Natural killer cell treated with Interleukin-12 subunit alpha and Interleukin-12 subunit beta and Interleukin-15 and Interleukin-18, amount 100 ng/mL, for 72 hours (primary cell): ENCODE data around the gene PRKAR1B. TPM values are rescaled to one million over a fixed set of nuclear protein-coding genes. Genes with fewer than 3 reads are reported as not detected.

Experiments
- ATAC-seq, 2 donors: fragments of 150-1000 bp; cut with Tn5 transposase in 1 of 2; sonication (Bioruptor Pico), chemical (Tn5 transposase) in 1 of 2; 2 replicates each; pipeline ENCODE4 v1.10.0; 2021
- DNase-seq: peaks from one replicate; pipeline ENCODE4 v3.0.0; 2022; ENCODE audit warnings: low spot score
- H3K27ac Mint-ChIP-seq, 2 donors: 1 replicate in 1 of 2; 2 replicates in 1 of 2; pipeline ENCODE4 v1.8.0; 2022; ENCODE audit warnings: mixed read lengths in 2 of 2, mild to moderate bottlenecking in 1 of 2, moderate library complexity in 1 of 2
- H3K27me3 Mint-ChIP-seq, 2 donors: 1 replicate in 1 of 2; 2 replicates in 1 of 2; pipeline ENCODE4 v1.8.0; 2022; ENCODE audit warnings: mixed read lengths in 2 of 2
- H3K36me3 Mint-ChIP-seq: one replicate; pipeline ENCODE4 v1.8.0; 2022; ENCODE audit warnings: mixed read lengths
- H3K4me1 Mint-ChIP-seq, 2 donors: 1 replicate in 1 of 2; 2 replicates in 1 of 2; pipeline ENCODE4 v1.8.0; 2022; ENCODE audit warnings: low read depth in 2 of 2, mixed read lengths in 2 of 2, mild to moderate bottlenecking in 1 of 2
- H3K4me3 Mint-ChIP-seq: one replicate; pipeline ENCODE4 v1.8.0; 2022; ENCODE audit warnings: mixed read lengths
- H3K9me3 Mint-ChIP-seq: 2 replicates; pipeline ENCODE4 v1.8.0; 2022; ENCODE audit warnings: mixed read lengths
- total RNA-seq, 2 donors: library from RNA; stranded (reverse); gene quantifications; one replicate each; pipeline ENCODE4 v1.2.3, GENCODE V29; 2022

The PRKAR1B gene
- total RNA-seq, 2 donors from 2014 or later, result 9.8 to 31.9 TPM

DNA sequence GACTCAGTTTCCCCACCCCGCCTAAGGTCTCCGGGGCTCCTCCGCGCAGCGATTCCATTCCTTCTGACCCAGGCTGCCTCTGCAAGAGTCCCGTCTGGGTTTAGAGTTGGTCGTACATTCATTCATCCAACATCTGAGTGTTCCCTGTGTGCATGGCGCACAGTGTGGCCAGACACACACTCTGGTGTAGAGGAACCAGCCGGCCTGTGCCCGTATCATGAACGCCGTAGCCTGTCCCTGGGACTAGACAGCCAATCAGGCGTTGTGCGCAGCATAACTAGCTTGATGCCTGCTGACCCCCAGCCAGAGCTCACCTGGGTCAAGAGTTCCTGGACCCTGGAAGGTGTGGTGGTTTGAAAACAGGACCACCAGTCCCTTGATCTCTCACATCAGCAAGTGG, 186.5 kb downstream of the PRKAR1B start:
- Mint-ChIP-seq H3K27me3 (no peaks in the 10 kb centered on the region), H3K36me3 (no peaks in the 10 kb centered on the region), H3K9me3 (no peaks in the 10 kb centered on the region), H3K4me3 (no peak overlapping the region), H3K4me1 (peaks cover 0 to 3% of the 10 kb centered on the region in 2 donors), H3K27ac (no peak overlapping the region)
- ATAC-seq (no peak), DNase-seq (no peak)

DNA sequence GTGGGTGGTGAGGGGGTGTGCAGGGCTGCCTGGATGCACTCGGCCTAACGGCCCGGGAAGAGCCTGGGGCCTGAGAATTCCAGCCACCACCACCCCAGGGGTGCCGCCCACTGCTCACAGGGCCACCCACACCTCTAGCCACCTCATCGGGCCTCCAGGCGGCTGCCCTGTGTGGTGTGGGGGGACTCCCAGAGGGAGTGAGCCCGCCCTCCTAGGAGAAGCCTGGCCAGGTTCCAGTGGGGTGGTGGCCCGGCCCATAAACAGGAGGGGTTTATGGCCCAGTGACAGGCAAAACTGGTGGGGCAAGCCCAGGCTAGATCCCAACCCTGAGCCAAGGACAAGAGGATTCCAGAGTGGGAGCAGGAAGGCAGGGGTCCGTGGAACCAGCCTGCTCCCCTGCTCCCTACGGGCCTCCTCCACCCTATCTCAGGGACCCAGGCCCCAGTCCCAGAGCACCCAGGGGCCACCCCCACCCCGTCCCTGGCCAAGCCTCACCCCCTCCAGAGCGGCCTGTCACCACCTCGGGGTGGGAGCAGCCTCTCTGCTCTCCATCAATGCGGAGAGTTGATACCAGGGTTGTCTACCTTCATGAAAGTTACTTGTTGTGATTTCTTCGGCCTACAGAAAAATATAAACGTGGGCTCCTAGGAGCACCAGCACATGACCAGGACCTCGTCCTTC, 187.2 kb downstream of the PRKAR1B start:
- H3K27ac Mint-ChIP-seq, result no peak overlapping the region
- no peak overlapping the region for H3K4me3 Mint-ChIP-seq
- no peak for DNase-seq
- no peaks in the 10 kb centered on the region for H3K36me3 Mint-ChIP-seq
- H3K9me3 Mint-ChIP-seq, result no peaks in the 10 kb centered on the region
- peaks cover 0 to 3% of the 10 kb centered on the region in 2 donors for H3K4me1 Mint-ChIP-seq
- H3K27me3 Mint-ChIP-seq, result peaks cover 0 to 1% of the 10 kb centered on the region in 2 donors
- ATAC-seq, result no peak

- ATAC-seq, result no peak
- no peak for DNase-seq
- Mint-ChIP-seq H3K36me3 (no peaks in the 10 kb centered on the region), H3K27ac (no peak overlapping the region), H3K4me3 (no peak overlapping the region), H3K4me1 (peaks cover 0 to 3% of the 10 kb centered on the region in 2 donors), H3K9me3 (no peaks in the 10 kb centered on the region), H3K27me3 (peaks cover 0 to 3% of the 10 kb centered on the region in 2 donors)
Measured at GRCh38 chr7:538764-539685, 188.1 kb downstream of the PRKAR1B start.

- Mint-ChIP-seq H3K27ac (no peak overlapping the region), H3K9me3 (no peaks in the 10 kb centered on the region), H3K4me3 (no peak overlapping the region), H3K4me1 (peaks cover 0 to 3% of the 10 kb centered on the region in 2 donors), H3K36me3 (no peaks in the 10 kb centered on the region), H3K27me3 (peaks cover 0 to 6% of the 10 kb centered on the region in 2 donors)
- DNase-seq (no peak), ATAC-seq (no peak)
Measured at GRCh38 chr7:537911-538634, 189.0 kb downstream of the PRKAR1B start.

DNA sequence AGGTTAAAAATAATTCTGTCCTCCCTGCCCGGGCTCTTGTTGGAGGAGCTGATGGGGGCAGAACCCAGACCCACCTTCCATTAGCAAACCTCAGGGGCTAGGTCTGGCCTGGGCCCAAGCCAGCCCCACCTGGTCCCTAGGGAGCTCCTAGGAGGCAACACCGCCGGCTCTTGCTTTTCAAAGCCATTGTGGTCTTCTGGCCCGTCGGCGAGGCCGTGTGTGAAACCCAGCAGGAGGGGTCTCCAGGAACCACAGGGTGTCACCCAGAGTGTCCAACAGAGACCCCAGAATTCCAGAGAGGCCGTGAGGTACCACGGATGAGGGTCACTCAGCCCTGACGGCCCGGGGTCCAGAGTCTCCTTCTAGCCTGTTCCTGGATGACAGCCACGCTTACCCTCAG, 190.8 kb downstream of the PRKAR1B start:
- ATAC-seq, result no peak
- H3K4me3 Mint-ChIP-seq, result no peak overlapping the region
- no peaks in the 10 kb centered on the region for H3K9me3 Mint-ChIP-seq
- H3K27me3 Mint-ChIP-seq, result peaks cover 0 to 6% of the 10 kb centered on the region in 2 donors
- DNase-seq, result no peak
- H3K4me1 Mint-ChIP-seq, result peaks cover 0 to 1% of the 10 kb centered on the region in 2 donors
- no peak overlapping the region for H3K27ac Mint-ChIP-seq
- H3K36me3 Mint-ChIP-seq, result no peaks in the 10 kb centered on the region

DNA sequence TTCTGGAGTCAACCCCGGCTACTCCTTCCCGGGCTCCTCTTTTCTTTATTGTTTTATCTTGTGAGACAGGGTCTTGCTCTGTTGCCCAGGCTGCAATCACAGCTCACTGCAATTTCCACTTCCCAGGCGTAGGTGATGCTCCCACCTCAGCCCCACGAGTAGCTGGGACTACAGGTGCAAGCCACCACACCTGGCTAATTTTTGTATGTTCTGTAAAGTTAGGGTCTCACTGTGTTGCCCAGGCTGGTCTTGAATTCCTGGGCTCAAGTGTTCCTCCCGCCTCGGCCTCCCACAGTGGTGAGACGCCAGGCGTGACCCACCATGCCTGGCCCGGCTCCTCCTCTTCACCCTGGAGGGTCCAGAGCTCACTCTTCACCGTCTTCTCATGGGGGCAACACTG, 192.1 kb downstream of the PRKAR1B start:
- Mint-ChIP-seq H3K36me3 (no peaks in the 10 kb centered on the region), H3K27me3 (peaks cover 0 to 6% of the 10 kb centered on the region in 2 donors), H3K9me3 (no peaks in the 10 kb centered on the region), H3K27ac (no peak overlapping the region), H3K4me3 (no peak overlapping the region), H3K4me1 (peaks cover 0 to 2% of the 10 kb centered on the region in 2 donors)
- ATAC-seq (no peak), DNase-seq (no peak)

DNA sequence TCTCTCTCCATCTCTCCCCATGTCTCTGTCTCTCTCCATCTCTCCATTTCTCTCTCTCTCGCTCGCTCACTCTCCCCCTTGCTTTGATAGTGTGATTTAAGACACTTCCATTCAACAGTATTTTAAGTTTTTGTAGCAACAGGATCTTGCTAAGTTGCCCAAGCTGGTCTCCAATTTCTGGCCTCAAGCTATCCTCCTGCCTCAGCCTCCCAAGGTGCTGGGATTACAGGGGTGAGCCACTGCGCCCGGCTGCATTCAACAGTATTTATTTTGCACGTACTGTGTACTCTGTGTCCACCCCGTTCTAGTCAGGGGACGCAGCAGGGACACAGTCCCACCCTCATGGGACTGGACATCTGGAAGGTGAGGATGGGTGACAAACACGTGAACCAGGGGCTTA, 193.0 kb downstream of the PRKAR1B start:
- Mint-ChIP-seq H3K36me3 (no peaks in the 10 kb centered on the region), H3K27ac (no peak overlapping the region), H3K27me3 (peaks cover 0 to 6% of the 10 kb centered on the region in 2 donors), H3K9me3 (no peaks in the 10 kb centered on the region), H3K4me3 (no peak overlapping the region), H3K4me1 (peaks cover 0 to 2% of the 10 kb centered on the region in 2 donors)
- DNase-seq (no peak), ATAC-seq (no peak)

DNA sequence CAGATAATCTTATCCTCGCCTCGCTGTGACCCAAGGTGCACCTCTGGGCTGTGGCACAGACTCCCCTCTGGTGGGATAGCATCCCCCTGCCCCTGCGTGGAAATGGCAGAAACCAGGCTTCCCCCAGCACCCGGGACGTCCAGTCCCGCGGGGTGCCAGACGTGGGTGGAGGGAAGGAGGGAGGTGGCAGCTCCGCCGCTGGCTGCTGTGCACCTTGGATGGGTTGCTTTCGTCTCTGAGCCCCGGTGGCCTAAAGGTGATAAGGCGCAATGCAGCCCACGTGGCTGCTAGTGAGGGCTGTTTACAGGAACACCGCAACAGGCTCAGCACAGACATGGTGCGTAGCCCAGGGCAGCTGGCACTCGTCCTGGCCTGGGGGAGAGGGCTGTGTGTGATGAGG, 193.8 kb downstream of the PRKAR1B start:
- Mint-ChIP-seq H3K36me3 (no peaks in the 10 kb centered on the region), H3K4me1 (peaks cover 0 to 2% of the 10 kb centered on the region in 2 donors), H3K9me3 (no peaks in the 10 kb centered on the region), H3K4me3 (no peak overlapping the region), H3K27ac (no peak overlapping the region), H3K27me3 (peaks cover 0 to 6% of the 10 kb centered on the region in 2 donors)
- no peak for ATAC-seq
- DNase-seq, result no peak

DNA sequence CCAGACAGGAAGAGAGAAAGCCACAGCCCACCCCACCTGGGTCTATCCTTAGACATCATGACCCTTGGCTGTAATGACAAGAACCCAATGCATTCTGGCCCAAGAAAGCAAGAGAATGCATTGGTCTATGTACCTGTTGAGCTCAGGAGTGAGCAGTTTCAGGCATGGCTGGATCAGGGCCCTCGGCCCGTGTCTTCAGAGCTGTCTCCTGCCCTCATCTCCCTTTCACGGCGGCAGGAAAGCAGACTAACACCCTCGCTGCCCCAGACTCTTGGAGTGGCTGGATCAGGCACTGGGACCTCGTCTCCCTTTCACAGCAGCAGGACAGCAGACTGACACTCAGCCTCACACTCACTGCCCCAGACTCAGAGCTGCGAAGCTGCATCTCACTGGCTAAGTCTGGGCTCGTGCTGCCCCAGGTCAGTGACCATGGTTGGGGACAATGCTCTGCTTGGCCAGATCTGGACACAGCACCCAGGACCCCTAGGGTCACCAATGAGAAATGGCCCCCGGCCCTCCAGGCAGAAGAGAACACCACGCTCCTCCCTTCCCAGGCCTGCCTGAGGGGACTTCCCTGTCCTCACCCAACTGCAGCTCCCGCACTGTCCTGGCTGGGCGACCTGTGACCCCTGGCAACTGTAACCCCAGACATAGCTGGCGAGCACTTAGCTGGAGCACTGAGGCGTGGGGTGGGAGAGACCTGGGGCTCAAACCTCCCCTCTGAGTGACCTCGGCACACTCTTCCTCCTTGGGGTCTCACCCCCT, 194.5 kb downstream of the PRKAR1B start:
- ATAC-seq, result peak; percentile 17
- H3K36me3 Mint-ChIP-seq, result no peaks in the 10 kb centered on the region
- no peak overlapping the region for H3K27ac Mint-ChIP-seq
- no peak for DNase-seq
- H3K9me3 Mint-ChIP-seq, result no peaks in the 10 kb centered on the region
- H3K4me3 Mint-ChIP-seq, result no peak overlapping the region
- peaks cover 0 to 6% of the 10 kb centered on the region in 2 donors for H3K27me3 Mint-ChIP-seq
- H3K4me1 Mint-ChIP-seq, result peaks cover 0 to 2% of the 10 kb centered on the region in 2 donors

DNA sequence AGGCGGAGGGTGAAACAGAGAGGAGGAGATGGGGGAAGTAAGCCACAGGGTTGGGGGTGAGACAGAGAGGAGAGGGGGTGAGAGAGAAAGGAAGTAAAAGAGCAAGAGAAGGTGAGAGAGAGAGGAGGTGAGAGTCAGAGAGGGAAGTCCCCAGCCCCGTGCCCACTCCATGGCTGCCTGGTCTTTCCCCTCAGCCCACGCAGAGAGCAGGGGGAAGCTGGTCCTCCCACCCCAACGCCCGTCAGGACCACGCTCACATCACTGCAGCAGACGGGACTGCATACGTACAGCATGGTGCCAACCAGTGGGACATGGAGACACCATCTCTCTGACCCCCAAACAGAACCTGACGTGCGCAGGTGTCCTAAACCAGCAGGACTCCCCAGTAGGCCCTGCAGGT, 195.3 kb downstream of the PRKAR1B start:
- Mint-ChIP-seq H3K4me1 (peaks cover 0 to 2% of the 10 kb centered on the region in 2 donors), H3K27me3 (peaks cover 0 to 6% of the 10 kb centered on the region in 2 donors), H3K27ac (no peak overlapping the region), H3K9me3 (no peaks in the 10 kb centered on the region), H3K36me3 (no peaks in the 10 kb centered on the region), H3K4me3 (no peak overlapping the region)
- DNase-seq (no peak), ATAC-seq (peak; percentile 15 to 46)

GRCh38 chr7:528451-528850, 198.6 kb downstream of the PRKAR1B start:
- ATAC-seq, result no peak
- H3K27me3 Mint-ChIP-seq, result peaks cover 4 to 7% of the 10 kb centered on the region in 2 donors
- no peaks in the 10 kb centered on the region for H3K9me3 Mint-ChIP-seq
- peaks cover 0 to 2% of the 10 kb centered on the region in 2 donors for H3K4me1 Mint-ChIP-seq
- H3K27ac Mint-ChIP-seq, result no peak overlapping the region
- no peak overlapping the region for H3K4me3 Mint-ChIP-seq
- DNase-seq, result no peak
- no peaks in the 10 kb centered on the region for H3K36me3 Mint-ChIP-seq

DNA sequence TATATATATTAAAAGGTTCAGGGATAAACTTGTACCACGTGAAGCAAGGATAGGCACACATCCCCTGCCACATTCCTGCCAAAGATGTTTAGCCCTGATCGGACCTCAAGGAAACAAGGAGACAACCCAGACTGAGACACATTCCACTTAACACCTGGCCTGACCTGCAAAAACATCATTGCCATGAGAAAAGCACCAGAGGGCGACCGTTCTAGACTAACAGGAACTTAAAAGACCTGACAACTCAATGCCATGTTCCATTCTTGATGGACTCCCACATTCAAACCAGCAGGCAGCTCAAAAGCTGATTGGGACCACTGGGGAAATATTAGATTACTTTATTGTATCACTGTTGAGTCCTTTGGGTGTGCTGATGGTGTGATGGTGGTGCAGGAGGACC, 199.4 kb downstream of the PRKAR1B start:
- no peak for ATAC-seq
- peaks cover 0 to 2% of the 10 kb centered on the region in 2 donors for H3K4me1 Mint-ChIP-seq
- no peak overlapping the region for H3K4me3 Mint-ChIP-seq
- DNase-seq, result no peak
- H3K27ac Mint-ChIP-seq, result no peak overlapping the region
- H3K27me3 Mint-ChIP-seq, result peaks cover 4 to 7% of the 10 kb centered on the region in 2 donors
- no peaks in the 10 kb centered on the region for H3K9me3 Mint-ChIP-seq
- H3K36me3 Mint-ChIP-seq, result no peaks in the 10 kb centered on the region

- no peak for ATAC-seq
- no peaks in the 10 kb centered on the region for H3K36me3 Mint-ChIP-seq
- H3K27ac Mint-ChIP-seq, result no peak overlapping the region
- no peaks in the 10 kb centered on the region for H3K9me3 Mint-ChIP-seq
- peaks cover 0 to 2% of the 10 kb centered on the region in 2 donors for H3K4me1 Mint-ChIP-seq
- no peak for DNase-seq
- peaks cover 4 to 7% of the 10 kb centered on the region in 2 donors for H3K27me3 Mint-ChIP-seq
- H3K4me3 Mint-ChIP-seq, result no peak overlapping the region
Measured at GRCh38 chr7:526460-527034, 200.5 kb downstream of the PRKAR1B start.
